HG03097 (cell line): Measurements from ENCODE around the gene BANF1.

ENCODE experiments used
- ATAC-seq: cut with Tn5 transposase; IDR thresholded peaks from one replicate; pipeline ENCODE4 v1.9.1; 2021; ENCODE audit not compliant: unreplicated experiment, low FRiP score

Gene BANF1

DNA sequence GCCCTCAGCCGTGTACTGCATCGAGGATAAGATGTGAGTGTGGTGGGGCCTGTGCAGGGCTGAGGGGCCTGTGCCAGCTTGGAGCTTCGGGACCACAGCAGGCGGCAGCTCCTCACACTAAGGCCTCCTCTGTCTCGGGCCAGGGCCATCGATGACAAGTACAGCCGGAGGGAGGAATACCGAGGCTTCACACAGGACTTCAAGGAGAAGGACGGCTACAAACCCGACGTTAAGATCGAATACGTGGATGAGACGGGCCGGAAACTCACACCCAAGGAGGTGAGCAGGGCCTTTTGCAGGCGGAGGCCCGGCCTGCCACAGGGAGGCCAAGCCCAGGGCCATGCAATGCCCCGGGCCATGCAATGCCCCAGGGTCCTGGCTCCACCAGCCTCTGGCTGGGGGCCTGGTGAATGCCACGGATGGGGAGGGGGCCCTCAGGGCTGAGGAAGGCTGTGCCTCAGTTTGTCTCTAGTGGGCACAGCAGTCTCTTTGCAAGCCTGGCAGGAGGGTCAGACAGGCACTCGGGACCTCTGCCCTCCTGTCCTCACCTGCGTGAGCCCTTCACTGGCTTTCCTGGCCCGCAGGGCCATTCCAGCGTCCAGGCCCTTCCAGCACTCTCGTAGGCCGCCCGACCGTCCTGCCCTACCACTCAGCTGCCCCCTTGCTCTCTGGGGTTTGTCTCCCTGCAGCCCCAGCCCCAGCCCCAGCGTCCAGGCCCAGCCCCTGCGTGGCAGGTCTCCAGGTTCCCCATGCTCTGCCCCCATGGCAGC is 24.5 kb upstream of the BANF1 start:
- ATAC-seq = no peak

DNA sequence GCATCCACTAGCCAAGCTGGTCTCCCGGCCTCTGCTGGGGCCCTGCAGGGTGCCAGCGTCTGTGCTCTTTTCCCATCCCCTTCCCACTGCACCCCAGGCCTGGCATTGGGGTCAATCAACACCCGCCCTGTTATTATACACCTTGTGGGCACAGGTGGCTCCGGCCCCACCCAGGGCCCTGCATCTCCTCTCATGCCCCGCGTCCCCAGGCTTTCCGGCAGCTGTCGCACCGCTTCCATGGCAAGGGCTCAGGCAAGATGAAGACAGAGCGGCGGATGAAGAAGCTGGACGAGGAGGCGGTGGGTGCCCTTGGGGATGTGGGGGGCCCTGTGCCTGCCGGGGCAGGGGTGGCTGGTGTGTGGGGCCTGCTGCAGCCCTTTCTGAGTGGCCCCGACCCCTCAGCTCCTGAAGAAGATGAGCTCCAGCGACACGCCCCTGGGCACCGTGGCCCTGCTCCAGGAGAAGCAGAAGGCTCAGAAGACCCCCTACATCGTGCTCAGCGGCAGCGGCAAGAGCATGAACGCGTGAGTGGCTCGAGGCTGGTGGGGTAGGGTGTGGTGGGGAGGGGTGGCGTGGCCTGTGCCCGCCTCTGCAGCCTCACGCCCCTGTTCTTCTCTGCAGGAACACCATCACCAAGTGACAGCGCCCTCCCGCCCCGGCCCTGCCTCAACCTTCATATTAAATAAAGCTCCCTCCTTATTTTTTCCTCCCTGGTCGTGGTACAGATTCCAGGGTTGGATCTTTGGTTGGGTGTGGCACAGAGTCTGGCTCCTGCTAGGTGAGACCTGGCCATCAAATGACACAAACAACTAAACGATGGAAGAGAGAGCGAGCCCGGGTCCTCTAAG is 23.7 kb upstream of the BANF1 start:
- no peak for ATAC-seq

DNA sequence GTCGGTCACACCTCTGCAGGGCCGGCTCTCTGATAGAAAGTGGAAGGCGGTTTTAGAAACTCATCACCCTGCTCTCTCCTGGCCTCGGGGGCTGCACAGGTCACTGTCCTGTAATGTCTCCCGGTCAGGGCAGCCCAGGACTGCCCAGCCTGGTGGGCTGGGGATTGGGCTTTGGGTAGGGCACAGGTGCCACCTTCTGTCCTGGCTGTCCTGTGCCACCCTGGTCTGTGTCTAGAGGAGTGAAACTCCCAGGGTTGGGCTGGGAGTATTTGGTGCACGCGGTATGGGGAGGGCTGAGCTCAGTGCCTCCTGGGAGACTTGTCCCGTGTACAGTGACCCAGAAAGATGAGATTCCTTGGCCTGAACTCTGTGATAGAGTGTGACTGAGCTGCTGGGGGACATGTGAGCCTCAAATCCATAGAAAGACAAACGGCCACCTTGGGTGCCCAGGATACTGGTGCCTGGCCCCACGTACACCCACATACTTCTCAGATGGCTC is 23.0 kb upstream of the BANF1 start:
- no peak for ATAC-seq

DNA sequence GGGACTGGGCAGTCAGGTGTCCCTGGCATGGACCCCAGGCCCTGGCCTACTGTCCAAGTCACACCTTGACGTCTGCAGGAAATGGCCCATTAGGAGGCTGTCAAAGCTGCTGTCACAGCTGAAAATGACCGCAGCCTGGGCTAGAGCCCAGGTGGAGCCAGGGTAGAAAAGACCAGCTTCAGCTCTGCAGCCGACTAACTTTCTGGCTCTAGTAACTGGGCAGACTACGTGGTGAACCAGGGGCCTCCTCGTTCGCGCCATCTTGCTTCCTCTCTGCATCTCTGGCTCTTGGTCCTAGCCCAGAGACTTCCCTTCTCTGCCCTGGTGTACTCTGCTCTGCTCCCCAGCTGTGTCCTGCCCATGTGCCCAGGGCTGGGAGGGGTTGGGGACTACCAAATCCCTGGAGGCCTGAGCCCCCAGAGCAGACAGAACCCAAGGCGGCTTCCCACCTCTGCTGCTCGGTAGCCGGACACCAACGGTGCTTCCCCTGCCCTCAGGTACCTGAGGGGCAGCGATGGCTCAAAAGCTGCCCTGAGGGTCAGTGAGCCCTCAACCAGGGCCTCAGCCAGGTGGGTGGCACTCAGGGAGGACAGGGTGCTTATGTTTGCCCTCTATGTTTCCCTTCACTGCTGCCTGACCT is 21.1 kb upstream of the BANF1 start:
- no peak for ATAC-seq

DNA sequence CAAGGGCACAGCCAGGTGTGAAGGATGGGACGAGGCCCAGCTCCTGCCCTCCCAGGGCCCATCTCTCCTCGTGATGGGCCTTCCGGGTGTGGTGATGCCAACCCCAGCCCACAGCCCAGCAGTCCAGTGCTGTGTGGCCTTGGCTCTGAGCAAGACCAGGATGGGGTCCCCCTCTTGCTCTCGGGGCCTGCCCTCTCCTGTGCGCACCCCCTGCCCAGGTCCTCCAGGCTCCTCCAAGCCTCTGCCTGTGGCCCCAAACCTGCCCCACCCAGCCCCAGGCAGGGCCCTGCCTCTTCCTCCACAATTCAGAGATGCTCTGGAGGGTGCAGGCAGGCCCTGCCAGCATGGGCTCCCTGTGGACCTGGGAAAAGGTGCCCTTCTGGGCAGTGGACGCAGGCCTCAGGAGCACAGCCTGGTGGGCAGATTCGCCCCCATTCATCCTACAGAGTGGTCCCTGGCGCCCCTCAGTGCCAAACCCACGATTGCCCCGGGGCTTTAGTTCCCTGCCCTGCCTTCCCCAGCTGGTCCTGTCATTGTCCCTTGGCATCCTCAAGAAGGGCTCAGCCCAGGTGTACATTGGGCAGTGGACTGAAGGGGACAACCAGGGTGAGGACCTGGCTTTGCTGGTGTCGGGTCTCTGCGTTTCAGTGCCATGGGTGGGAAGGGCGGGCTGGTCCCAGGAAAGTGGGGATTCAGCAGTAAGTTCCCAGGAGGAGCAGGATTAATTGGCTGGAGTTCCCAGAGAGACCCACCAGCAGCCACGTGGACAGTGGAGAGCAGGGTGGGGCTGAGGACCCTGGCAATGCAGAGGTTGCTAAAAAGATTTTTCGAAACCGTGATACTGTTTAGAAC is 20.1 kb upstream of the BANF1 start:
- ATAC-seq = no peak

- no peak for ATAC-seq
Measured at GRCh38 chr11:65982824-65983588, 19.3 kb upstream of the BANF1 start.

DNA sequence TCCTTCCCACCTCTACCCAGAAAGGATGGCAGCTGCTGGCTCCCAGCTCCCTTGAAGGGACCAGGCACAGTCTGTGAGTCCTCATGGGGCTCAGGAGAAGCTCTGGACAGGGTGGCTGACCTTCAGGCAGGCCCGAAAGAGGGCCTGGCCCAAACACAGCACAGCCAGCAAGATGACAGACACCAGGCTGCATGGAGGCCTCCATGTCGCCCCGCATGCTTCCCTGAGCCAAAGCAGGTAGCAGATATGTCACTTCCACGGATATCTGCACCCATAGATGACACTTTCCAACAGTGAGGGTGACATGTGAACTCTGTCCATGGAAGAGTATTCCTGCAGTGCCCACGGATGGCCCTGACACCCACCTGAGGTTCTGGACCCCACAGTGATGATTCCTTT is 18.7 kb upstream of the BANF1 start:
- ATAC-seq = no peak

- ATAC-seq = no peak
Measured at GRCh38 chr11:65987336-65987735, 15.0 kb upstream of the BANF1 start.

DNA sequence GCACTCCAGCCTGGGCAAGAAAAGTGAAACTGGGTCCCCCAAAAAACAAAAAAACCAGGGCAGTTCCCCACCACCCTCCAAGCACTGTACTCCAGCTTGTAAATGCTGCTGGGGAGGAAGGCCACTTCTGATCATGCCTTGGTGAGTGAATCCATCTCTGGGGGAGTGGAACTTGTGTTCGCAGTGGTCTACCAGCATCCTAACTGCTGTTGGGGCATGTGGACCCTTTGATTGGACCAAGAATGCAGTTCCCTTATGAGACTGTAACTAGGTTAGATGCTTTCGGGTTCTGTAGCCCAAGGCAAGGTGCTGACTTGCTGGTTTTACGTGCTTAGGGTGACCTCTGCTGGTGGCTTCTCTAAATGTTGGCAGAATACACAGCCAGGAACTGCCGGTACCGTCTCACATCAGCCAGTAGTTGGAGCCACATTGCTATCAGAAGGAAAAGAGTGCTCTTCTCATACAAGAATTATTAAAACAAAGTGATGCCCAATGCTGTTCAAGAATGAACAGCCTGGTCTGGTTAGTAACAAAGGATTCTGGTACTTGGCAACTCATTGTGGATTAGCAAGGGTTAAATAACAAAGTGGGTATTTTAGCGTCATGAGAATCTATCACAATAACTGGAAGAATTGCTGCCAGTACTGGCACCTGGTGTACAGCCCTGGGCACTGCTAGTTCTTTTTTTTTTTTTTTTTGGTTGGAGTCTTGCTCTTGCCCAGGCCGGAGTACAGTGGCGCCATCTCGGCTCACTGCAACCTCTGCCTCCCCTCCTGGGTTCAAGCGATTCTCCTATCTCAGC is 13.3 kb upstream of the BANF1 start:
- ATAC-seq = peak; percentile 83

DNA sequence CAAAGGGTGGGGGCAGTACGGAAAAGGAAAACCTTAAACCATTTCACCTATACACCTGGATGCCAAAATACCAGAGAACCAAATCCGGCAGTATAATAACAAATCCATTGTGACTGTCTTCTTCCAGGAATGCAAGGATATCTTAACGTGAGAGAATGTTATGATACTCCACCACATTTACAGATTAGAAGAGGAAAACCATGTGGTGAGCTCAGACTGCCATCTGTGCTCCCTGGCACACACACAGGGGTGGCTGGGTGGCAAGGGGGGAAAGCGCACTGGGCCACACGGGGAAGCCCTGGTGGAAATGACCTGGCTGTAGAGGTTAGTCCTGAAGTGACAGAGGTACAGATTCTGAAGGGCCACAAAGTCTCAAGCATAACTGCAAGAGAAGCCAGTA is 10.2 kb upstream of the BANF1 start:
- no peak for ATAC-seq

DNA sequence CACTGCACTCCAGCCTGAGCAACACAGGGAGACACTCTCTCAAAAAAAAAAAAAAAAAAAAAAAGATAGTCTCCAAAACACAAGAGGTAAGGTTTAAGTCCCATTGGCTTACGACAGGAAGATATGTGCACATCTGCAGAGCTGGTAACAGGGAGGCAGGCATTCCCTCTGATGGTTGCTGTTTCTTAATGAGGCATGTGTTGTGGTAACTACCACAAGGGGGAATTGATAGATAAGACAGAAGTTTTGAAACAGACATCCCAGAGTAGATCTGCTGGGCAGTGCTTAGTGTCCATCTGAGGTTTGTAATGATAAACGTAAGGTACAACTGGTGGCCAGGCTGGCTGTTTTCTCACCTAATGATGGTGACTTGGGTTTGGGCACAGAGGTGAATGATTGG is 5.0 kb upstream of the BANF1 start:
- ATAC-seq = no peak

GRCh38 chr11:66002648-66003225 is 434 bp downstream of the BANF1 start:
- ATAC-seq = peak; percentile 49

DNA sequence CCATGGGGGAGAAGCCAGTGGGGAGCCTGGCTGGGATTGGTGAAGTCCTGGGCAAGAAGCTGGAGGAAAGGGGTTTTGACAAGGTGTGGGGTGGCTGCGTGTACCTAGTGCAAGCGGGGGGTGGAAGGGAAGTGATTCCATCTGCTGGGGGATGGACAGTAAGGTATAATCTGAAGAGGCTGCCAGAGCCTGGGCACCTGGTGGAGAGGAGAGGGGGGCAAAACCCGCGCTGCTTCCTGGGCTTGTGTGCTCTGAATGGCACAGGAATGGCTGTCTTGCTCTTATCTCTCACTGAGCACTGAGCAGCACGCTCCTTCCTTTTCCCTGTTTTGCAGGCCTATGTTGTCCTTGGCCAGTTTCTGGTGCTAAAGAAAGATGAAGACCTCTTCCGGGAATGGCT is 988 bp downstream of the BANF1 start:
- ATAC-seq = no peak

GRCh38 chr11:66004186-66004585 is 1.9 kb downstream of the BANF1 start:
- ATAC-seq = no peak

GRCh38 chr11:66006134-66006890 is 4.0 kb downstream of the BANF1 start:
- no peak for ATAC-seq

DNA sequence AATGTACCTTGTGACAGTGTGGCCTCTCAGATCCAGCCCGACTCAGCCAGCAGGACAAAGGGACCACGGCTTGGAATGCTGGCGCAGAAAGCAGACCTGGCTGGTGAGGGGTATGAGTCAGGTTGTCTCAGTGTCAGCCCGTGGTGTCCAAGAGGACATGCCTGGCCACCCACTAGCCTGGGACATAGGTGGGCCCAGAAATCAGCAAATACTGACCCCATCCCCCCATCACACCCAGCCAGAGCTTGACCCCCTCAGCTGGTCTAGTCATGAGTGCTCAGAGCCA is 4.5 kb downstream of the BANF1 start:
- ATAC-seq = no peak

DNA sequence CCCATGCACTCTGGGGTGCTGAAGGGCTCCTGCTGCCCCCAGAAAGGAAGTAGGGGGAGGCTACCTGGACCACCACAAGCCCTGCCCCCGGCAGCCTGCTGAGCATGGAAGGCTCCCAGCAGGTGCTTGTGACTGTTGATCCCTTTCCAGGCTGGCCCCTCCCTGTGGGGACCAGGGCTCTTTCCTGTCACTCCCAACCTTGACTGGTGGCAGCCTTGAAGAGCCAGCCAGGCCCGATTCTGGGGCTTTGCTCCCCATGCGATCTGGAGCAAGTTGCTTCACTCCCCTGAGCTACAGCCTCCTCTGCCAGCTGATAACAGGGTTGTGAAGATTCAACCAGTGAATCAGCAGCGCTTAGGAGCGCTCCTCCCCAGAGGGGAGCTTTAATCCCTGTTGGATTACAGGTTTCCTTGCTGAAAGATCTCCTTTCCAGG is 4.9 kb downstream of the BANF1 start:
- no peak for ATAC-seq

- no peak for ATAC-seq
Measured at GRCh38 chr11:66008095-66008467, 5.8 kb downstream of the BANF1 start.
